GM13976 (cell line): ENCODE data around the gene PDE6B.

Source experiments
- DNase-seq: peaks from one replicate; pipeline ENCODE4 v3.0.0; 2012; ENCODE audit warnings: low spot score
- in situ Hi-C: fragments of 300-500 bp; cut with MboI; formaldehyde crosslinking; loops from one replicate; pipeline ENCODE4 v1.12.0; 2022; ENCODE audit warnings: low sequenced_read_pairs, mixed read lengths, inconsistent platforms; ENCODE audit not compliant: unreplicated experiment
- TF ChIP-seq, protein P1 (sequence below): IDR thresholded peaks from 2 replicates; pipeline ENCODE4 v1.5.1; 2012; ENCODE audit warnings: borderline replicate concordance, mild to moderate bottlenecking; ENCODE audit not compliant: insufficient read depth; ENCODE audit errors: extremely low read depth, missing control alignments, control extremely low read depth

The PDE6B gene

DNA sequence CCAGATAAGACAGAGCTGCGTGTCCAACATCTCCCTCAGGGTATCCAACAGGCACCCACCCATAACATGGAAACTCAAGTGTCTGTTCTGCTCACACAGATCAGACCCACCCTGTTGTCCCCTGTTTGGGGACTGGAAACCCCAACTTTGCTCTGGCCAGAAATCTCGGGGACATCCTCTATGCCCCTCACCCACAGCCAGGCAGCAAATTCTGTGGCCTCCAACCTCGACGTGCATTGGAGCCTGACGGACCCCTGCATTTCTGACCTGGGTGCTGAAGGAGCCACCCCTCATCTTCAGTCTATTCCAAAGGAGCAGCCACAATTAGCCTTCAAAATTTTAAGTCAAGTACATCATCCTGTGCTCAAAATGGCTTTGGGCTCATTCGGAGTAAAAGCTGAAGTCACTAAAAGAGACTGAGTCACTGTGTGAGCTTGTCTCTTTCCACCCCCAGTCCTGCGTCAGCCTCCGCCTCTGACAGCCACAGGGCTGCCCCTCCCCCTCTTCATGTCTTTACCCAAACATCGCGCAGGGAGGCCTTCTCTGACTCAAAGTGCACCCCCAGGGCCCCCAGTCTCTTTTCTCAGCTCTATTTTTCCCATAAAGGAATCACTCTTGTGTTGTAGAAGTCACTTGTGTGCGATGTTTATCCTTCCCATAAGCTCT lies 24.4 kb upstream of the PDE6B start:
- TF ChIP-seq, protein P1, sequence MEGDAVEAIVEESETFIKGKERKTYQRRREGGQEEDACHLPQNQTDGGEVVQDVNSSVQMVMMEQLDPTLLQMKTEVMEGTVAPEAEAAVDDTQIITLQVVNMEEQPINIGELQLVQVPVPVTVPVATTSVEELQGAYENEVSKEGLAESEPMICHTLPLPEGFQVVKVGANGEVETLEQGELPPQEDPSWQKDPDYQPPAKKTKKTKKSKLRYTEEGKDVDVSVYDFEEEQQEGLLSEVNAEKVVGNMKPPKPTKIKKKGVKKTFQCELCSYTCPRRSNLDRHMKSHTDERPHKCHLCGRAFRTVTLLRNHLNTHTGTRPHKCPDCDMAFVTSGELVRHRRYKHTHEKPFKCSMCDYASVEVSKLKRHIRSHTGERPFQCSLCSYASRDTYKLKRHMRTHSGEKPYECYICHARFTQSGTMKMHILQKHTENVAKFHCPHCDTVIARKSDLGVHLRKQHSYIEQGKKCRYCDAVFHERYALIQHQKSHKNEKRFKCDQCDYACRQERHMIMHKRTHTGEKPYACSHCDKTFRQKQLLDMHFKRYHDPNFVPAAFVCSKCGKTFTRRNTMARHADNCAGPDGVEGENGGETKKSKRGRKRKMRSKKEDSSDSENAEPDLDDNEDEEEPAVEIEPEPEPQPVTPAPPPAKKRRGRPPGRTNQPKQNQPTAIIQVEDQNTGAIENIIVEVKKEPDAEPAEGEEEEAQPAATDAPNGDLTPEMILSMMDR: no peak
- in situ Hi-C loops: no loop called here

DNA sequence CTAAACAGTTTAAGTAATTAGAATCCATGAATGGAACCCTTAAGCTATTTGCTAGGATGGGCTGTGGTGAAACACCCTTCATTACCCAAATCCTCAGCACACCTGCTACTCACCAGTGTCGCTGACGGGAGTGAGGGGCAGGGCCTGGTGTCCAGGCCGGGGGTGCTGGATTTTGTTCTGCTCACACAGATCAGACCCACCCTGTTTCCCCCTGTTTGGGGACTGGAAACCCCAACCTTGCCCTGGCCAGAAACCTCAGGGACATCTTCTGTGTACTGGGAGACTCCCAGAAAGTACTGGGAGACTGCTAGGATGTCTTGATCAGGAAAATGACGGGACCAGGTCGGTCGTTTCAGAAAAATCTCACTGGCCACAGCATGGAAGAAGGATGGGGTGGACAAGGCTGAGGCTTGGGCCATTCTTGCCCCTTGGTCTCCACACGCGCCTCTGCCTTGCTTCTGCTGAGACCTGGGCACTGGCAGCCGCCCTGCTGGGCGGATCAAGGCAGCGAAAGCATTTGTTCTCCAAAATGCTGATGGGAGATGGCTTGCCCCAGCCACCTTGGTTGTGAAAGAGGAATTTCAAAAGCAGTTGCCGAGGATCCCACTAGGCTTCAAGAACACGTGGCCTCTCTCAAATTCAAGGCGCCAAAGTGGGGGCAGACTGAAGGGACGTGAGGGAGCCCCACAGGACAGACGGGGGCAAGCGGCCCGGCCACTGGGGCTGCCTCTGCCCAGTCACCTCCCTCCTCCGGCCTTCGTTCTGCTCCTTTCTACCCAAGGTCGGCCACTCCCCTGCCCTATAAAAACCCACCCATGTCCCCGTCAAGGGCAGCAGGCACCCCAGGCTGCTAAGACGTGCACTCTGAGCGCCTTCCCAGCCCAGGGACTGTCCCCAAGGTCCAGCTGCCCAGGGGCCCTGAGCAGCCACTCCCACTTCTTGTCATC lies 23.5 kb upstream of the PDE6B start:
- DNase-seq: no peak
- TF ChIP-seq, protein P1: no peak
- in situ Hi-C loops: no loop called here

More for the DNA sequence above, 24.4 kb upstream of the PDE6B start:
- peak; percentile 14 for DNase-seq

DNA sequence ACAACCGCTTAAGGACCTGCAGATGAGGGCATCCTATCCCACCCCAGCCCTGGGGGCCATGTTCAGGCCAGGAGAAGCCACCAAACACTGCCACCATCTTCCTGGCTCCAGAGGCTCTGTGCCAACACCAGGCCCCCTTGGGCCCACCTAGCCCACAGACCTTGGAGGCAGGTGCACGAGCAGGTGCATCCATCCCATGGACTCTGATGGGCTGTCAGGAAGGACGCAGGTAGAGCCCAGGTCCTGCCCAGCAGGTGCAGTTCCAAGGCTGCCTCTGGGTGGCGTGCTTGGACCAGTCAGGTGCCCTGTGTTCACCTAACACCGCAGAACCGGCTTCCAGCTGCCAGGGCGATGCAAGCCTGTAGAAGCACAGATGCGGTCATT lies 22.8 kb upstream of the PDE6B start:
- peak; percentile 81 for DNase-seq
- in situ Hi-C loops: no loop called here
- TF ChIP-seq, protein P1: peak; percentile 42

DNA sequence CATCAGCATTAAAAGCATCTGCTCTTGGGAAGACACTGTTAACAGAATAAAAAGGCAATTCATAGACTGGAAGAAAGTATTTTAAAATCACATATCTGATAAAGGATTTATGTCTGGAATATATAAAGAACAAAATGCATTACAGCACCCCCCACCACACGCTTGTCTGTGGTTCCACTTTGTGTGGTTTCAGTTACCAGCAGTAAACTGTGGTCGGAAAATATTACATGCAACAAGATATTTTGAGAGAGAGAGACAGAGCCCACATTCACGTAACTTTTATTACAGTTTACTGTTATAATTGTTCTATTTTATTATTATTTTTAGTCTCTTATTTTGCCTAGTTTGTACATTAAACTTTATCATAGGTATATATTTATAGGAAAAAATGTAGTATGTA lies 21.2 kb upstream of the PDE6B start:
- in situ Hi-C loops: no loop called here
- TF ChIP-seq, protein P1: no peak
- peak; percentile 51 for DNase-seq

DNA sequence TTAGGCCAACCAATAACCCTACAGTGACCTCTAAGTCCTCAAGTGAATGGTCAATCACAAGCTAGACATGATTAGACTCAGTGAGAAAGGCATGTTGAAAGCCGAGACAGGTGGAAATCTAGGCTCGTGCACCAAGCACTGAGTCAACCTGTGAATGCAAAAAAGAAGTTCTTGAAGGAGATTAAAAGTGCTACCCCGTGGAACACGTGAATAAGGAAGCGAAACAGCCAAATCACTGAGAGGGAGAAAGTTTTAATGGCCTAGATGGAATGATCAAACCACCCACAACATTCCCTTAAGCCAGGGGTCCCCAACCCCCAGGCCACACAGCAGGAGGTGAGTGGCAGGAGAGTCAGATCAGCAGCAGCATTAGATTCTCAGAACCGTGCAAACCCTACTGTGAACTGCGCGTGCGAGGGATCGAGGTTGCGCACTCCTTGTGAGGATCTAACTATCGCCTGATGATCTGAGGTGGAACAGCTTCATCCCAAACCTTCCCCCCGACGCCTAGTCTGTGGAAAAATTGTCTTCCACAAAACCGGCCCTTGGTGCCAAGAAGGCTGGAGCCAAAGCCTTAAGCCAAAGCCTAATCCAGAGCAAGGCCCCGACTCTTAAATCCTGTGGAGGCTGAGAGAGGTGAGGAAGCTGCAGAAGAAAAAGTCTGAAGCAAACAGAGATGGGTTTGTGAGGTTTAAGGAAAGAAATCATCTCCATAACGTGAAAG lies 19.5 kb upstream of the PDE6B start:
- DNase-seq: peak; percentile 24

DNA sequence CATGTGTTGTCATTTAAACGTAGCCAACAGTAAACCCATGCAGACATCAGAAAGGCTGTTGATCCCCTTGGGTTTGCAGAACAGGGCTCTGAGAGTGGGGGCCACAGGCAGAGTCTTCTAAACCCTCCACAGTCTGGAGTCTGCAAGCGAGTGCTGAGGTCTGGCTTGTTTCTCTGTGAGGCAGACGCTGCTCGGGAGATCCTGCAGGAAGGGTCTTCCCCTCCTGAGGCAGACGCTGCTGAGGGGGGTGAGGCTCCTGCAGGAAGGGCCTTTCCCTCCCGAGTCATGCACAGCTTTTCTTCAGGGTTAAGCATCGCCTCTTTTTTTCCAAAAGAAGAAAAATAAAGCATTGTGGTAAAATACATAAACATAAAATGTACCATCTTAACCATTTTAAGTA lies 17.1 kb upstream of the PDE6B start:
- in situ Hi-C loops: no loop called here
- DNase-seq: no peak
- TF ChIP-seq, protein P1: no peak

More for the DNA sequence above, 19.5 kb upstream of the PDE6B start:
- TF ChIP-seq, protein P1: no peak
- in situ Hi-C loops: no loop called here
